Medulla oblongata (tissue), 1 donor: ENCODE measurements around the gene MCAT.
A peak's percentile ranks its signal among the peaks of the same experiment; 100 is the strongest.

Source experiments
- DNase-seq: peaks from one replicate; pipeline ENCODE4 v3.0.0-alpha.2; 2015; ENCODE audit errors: extremely low spot score

The MCAT gene

GRCh38 chr22:43094085-43094484 lies 49.1 kb downstream of the MCAT start:
- DNase-seq, result no peak

GRCh38 chr22:43092085-43092484 lies 51.1 kb downstream of the MCAT start:
- DNase-seq, result no peak

DNA sequence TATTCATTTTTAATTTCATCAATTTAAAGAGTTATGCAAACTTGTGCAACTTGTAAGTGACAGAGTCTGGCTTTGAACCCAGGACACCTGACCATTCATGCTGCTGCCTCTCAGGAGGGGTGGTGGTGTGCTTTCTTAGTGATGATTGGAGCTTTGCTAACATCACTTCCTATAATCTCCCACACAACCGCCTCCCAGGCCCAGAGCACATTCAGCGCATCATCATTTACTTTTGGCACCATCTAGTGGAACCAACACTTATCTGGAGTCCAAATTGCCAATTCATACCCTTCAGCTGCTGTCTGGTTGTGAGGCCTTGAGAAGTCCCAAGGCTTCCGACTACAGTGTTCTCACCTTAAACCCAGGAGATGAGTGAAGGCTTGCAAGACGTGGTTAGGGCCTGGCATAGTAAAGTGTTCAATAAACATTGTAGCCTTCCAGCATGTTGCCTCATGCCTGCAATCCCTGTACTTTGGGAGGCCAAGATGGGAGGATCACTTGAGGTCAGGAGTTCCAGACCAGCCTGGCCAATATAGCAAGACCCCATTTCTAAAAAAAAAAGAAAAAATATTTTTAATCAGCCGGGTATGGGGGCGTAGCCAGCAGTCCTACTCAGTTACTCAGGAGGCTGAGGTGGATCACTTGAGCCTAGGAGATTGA lies 52.9 kb downstream of the MCAT start:
- peak; percentile 79 for DNase-seq

DNA sequence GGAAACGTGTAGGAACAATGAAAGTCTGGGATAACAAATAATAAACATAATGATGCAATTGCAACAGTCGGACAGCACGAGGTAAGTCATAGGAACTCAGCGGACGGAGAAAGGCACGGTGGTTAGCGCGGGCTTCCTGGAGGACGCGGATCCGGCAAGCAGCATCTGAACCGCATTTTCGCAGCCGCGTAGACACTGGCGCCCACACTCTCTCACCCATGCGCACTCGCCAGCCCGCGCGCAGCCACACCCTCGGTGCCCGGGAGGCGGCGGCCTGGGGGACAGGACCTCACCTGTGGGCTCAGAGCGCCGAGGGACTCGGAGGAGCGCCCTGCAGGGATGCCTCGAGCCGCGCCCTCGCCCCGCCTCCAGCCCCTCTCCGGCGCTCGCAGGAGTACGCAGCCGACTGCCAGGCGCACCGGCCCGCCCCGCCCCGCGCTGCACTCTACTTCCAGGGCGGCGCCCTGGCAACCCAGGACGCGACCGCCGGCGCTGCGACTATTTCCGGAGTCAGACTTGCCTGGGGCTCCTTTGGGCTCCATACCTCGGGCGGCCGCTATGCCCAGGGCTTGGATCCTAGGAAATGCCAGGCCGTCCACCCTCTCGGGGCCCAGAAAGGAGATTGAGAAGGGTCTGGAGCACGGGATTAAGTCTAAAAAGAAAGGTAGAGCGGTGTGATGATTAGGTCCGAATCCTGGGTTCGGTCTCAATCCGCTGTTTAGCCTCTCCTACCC lies 54.0 kb downstream of the MCAT start, which contains the start of gene TTLL1:
Gene TTLL1 (minus strand): TSS at position 408 of the 734 bp plus-strand sequence. CDS start 13,805 bp downstream, outside the sequence.
- DNase-seq, result peak; percentile 80

GRCh38 chr22:43088627-43088983 lies 54.6 kb downstream of the MCAT start:
- peak; percentile 12 for DNase-seq

GRCh38 chr22:43085658-43086606 lies 57.3 kb downstream of the MCAT start:
- DNase-seq, result no peak
